Fibroblast of the conjunctiva (primary cell): ENCODE measurements around the gene SAMD8.
A peak's percentile ranks its signal among the peaks of the same experiment; 100 is the strongest.

Experiments
- DNase-seq: peaks from one replicate; pipeline ENCODE4 v3.0.0-alpha.2; 2010; ENCODE audit warnings: low read depth

SAMD8 gene

DNA sequence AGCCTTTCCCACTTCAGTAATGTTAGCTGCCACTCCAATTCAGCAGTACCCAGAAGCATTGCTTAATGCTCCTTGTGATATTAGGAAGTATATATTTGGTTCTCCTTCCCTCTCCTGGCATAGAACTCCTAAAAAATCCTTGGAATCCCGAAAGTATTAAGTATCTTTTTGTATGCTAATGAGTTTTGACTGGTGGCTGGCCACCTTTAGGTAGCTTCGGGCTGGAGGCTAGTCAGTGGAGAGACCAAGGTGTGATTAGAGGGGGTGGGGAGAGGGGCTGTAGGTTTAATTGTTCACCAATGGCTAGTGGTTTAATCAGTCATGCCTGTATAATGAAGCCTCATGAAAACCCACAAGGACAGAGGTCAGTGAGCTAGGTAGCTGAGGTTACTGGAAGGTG is 112.1 kb downstream of the SAMD8 start:
- DNase-seq, result no peak

GRCh38 chr10:75226095-75226494 is 114.6 kb downstream of the SAMD8 start:
- no peak for DNase-seq

DNA sequence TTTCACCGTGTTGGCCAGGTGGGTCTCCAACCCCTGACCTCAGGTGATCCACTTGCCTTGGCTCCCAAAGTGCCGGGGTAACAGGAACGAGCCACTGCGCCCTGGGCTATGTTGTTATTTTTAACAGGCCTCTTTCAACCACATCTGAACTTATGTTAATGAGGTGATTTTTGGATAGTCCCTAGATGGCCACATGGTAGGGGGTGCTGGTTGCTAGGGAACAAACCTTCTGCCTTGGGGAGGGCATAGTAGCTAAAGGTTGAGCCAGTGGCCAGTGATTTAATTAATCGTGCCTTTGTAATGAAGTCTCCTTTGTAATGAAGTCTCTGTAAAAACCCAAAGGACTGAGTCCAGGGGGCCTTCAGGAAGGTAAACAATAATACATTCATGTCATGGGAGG is 115.2 kb downstream of the SAMD8 start:
- no peak for DNase-seq

GRCh38 chr10:75228278-75228677 is 116.8 kb downstream of the SAMD8 start:
- DNase-seq, result no peak

- no peak for DNase-seq
Measured at GRCh38 chr10:75228834-75229233, 117.4 kb downstream of the SAMD8 start.

GRCh38 chr10:75229971-75230370 is 118.5 kb downstream of the SAMD8 start:
- no peak for DNase-seq

DNA sequence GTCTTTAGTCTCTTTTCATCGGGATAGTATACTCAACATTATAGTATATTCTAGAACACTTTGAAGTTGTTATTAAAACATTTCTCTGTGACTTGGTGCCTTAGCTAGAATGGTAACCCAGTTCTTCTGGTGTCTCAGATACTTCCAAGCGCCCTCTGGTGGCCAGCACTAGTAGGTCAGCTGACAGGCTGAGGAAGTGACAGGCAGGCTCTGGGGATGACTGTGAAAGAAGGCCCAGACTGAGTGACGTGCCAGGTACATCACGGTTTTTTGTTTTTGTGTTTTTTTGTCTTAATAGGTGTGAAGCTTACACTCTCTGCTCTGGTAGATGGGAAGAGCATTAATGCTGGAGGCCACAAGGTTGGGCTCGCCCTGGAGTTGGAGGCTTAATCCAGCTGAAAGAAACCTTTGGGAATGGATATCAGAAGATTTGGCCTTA is 119.2 kb downstream of the SAMD8 start:
- DNase-seq, result peak; percentile 76
